HEK293 (cell line): ENCODE data around the gene PRKAG2.

Experiments used
- CTCF ChIA-PET: fragments of 350-600 bp; formaldehyde crosslinking; extraction: SDS; loops from one replicate; lab custom pipeline; 2021; ENCODE audit warnings: antibody characterized with exemption; lab: Yijun Ruan, JAX
- POLR2A ChIA-PET: fragments of 300-600 bp; formaldehyde crosslinking; extraction: SDS; loops from one replicate; lab custom pipeline; 2020; ENCODE audit warnings: antibody characterized with exemption, inconsistent platforms; lab: Yijun Ruan, JAX
- H3K27ac ChIP-seq: fragments of 200-500 bp; sonication (Bioruptor generic); 2 replicates; pipeline ENCODE4 v1.5.1; 2014; ENCODE audit warnings: low read depth, low read length, control low read depth, inconsistent platforms; ENCODE audit errors: extremely low read depth
- H3K36me3 ChIP-seq, 2 experiments: fragments of 200-500 bp in 1 of 2; sonication (Bioruptor generic) in 1 of 2; 1 replicate in 1 of 2; 2 replicates in 1 of 2; pipeline ENCODE4 v1.5.1; 2014 to 2017; ENCODE audit warnings: inconsistent platforms in 2 of 2, low read length in 2 of 2; ENCODE audit not compliant: control insufficient read depth in 2 of 2, insufficient read depth in 1 of 2
- H3K4me1 ChIP-seq: fragments of 200-500 bp; sonication (Bioruptor generic); 2 replicates; pipeline ENCODE4 v1.5.1; 2014; ENCODE audit warnings: mild to moderate bottlenecking, low read length, inconsistent platforms; ENCODE audit not compliant: control insufficient read depth, insufficient read depth
- H3K4me3 ChIP-seq: 2 replicates; pipeline ENCODE4 v1.5.1; 2011; ENCODE audit warnings: low read depth, mild to moderate bottlenecking, control low read depth, low read length, moderate library complexity
- H3K9me3 ChIP-seq: fragments of 200-500 bp; sonication (Bioruptor generic); 2 replicates; pipeline ENCODE4 v1.5.1; 2014; ENCODE audit warnings: low read depth, low read length, inconsistent platforms; ENCODE audit not compliant: control insufficient read depth, insufficient read depth
- KLF7 ChIP-seq: fragments of 450-650 bp; formaldehyde crosslinking; IDR thresholded peaks from 2 replicates; pipeline ENCODE4 v1.5.1; 2016; ENCODE audit warnings: missing biosample characterization, missing genetic modification characterization, borderline replicate concordance
- KLF9 ChIP-seq: fragments of 450-650 bp; formaldehyde crosslinking; IDR thresholded peaks from 2 replicates; pipeline ENCODE4 v1.5.1; 2016; ENCODE audit warnings: missing biosample characterization, missing genetic modification characterization, low read depth
- MYNN ChIP-seq: fragments of 450-650 bp; formaldehyde crosslinking; IDR thresholded peaks from 2 replicates; pipeline ENCODE4 v1.5.1; 2016; ENCODE audit warnings: missing biosample characterization, missing genetic modification characterization, borderline replicate concordance
- YY2 ChIP-seq: fragments of 450-650 bp; formaldehyde crosslinking; IDR thresholded peaks from 2 replicates; pipeline ENCODE4 v1.5.1; 2016; ENCODE audit warnings: missing biosample characterization, missing genetic modification characterization
- ZBTB10 ChIP-seq: fragments of 450-650 bp; formaldehyde crosslinking; IDR thresholded peaks from 2 replicates; pipeline ENCODE4 v1.5.1; 2016; ENCODE audit warnings: missing biosample characterization, missing genetic modification characterization
- ZBTB21 ChIP-seq: fragments of 450-650 bp; formaldehyde crosslinking; IDR thresholded peaks from 2 replicates; pipeline ENCODE4 v1.5.1; 2017; ENCODE audit warnings: missing biosample characterization, missing genetic modification characterization
- ZBTB48 ChIP-seq: fragments of 450-650 bp; formaldehyde crosslinking; IDR thresholded peaks from 2 replicates; pipeline ENCODE4 v1.5.1; 2016; ENCODE audit warnings: missing biosample characterization, missing genetic modification characterization
- ZIC2 ChIP-seq: fragments of 450-650 bp; formaldehyde crosslinking; IDR thresholded peaks from 2 replicates; pipeline ENCODE4 v1.5.1; 2016; ENCODE audit warnings: missing biosample characterization, missing genetic modification characterization
- ZNF155 ChIP-seq: fragments of 450-650 bp; formaldehyde crosslinking; IDR thresholded peaks from 2 replicates; pipeline ENCODE4 v1.5.1; 2016; ENCODE audit warnings: missing biosample characterization, missing genetic modification characterization
- ZNF169 ChIP-seq: fragments of 450-650 bp; formaldehyde crosslinking; IDR thresholded peaks from 2 replicates; pipeline ENCODE4 v1.5.1; 2016; ENCODE audit warnings: missing biosample characterization, missing genetic modification characterization
- ZNF2 ChIP-seq: fragments of 450-650 bp; formaldehyde crosslinking; IDR thresholded peaks from 2 replicates; pipeline ENCODE4 v1.5.1; 2016; ENCODE audit warnings: missing biosample characterization, missing genetic modification characterization
- ZNF248 ChIP-seq: fragments of 450-650 bp; formaldehyde crosslinking; IDR thresholded peaks from 2 replicates; pipeline ENCODE4 v1.5.1; 2017; ENCODE audit warnings: missing biosample characterization, missing genetic modification characterization
- ZNF292 ChIP-seq: fragments of 450-650 bp; formaldehyde crosslinking; IDR thresholded peaks from 2 replicates; pipeline ENCODE4 v1.5.1; 2016; ENCODE audit warnings: low read depth, missing biosample characterization, missing genetic modification characterization, borderline replicate concordance
- ZNF404 ChIP-seq: fragments of 450-650 bp; formaldehyde crosslinking; IDR thresholded peaks from 2 replicates; pipeline ENCODE4 v1.5.1; 2017; ENCODE audit warnings: missing biosample characterization, missing genetic modification characterization
- ZNF423 ChIP-seq: fragments of 450-650 bp; formaldehyde crosslinking; IDR thresholded peaks from 2 replicates; pipeline ENCODE4 v1.5.1; 2016; ENCODE audit warnings: missing biosample characterization, missing genetic modification characterization
- ZNF549 ChIP-seq: fragments of 450-650 bp; IDR thresholded peaks from 2 replicates; pipeline ENCODE4 v1.5.1; 2018; ENCODE audit warnings: missing biosample characterization, missing genetic modification characterization, mild to moderate bottlenecking, inconsistent platforms, moderate library complexity
- ZNF621 ChIP-seq: fragments of 450-650 bp; formaldehyde crosslinking; IDR thresholded peaks from 2 replicates; pipeline ENCODE4 v1.5.1; 2017; ENCODE audit warnings: missing biosample characterization, missing genetic modification characterization
- ZNF660 ChIP-seq: fragments of 450-650 bp; IDR thresholded peaks from 2 replicates; pipeline ENCODE4 v1.5.1; 2018; ENCODE audit warnings: missing biosample characterization, mild to moderate bottlenecking, missing genetic modification characterization
- ZNF701 ChIP-seq: fragments of 450-650 bp; formaldehyde crosslinking; IDR thresholded peaks from 2 replicates; pipeline ENCODE4 v1.5.1; 2016; ENCODE audit warnings: missing biosample characterization, missing genetic modification characterization
- ZNF707 ChIP-seq: fragments of 450-650 bp; formaldehyde crosslinking; IDR thresholded peaks from 2 replicates; pipeline ENCODE4 v1.5.1; 2016; ENCODE audit warnings: missing biosample characterization, missing genetic modification characterization
- ZNF830 ChIP-seq: fragments of 450-650 bp; IDR thresholded peaks from 2 replicates; pipeline ENCODE4 v1.5.0; 2018; ENCODE audit warnings: missing biosample characterization, missing genetic modification characterization, low read depth, mild to moderate bottlenecking, moderate library complexity
- ZXDB ChIP-seq: fragments of 450-650 bp; formaldehyde crosslinking; IDR thresholded peaks from 2 replicates; pipeline ENCODE4 v1.5.1; 2016; ENCODE audit warnings: missing biosample characterization, missing genetic modification characterization

The PRKAG2 gene

GRCh38 chr7:151711906-151712809, 164.8 kb downstream of the PRKAG2 start:
- Histone ChIP-seq H3K4me3 (no peak overlapping the region), H3K4me1 (no peaks in the 10 kb centered on the region), H3K36me3 (peaks cover 0 to 9% of the 10 kb centered on the region in 2 experiments; a peak in 1 of 3 replicates), H3K9me3 (no peaks in the 10 kb centered on the region), H3K27ac (no peak overlapping the region)
- ChIA-PET POLR2A (no interaction called here), CTCF (interaction anchor here (0.6 kb wide), 1 partner anchor 11 kb away, joined by 4 read pairs; no protein-coding TSS in a partner anchor)
- TF ChIP-seq KLF9 (tag by site-specific recombination) (no peak), ZNF169 (tag by site-specific recombination) (no peak), ZBTB21 (tag by site-specific recombination) (no peak), MYNN (no peak), YY2 (no peak), ZNF404 (tag by site-specific recombination) (no peak), KLF7 (tag by site-specific recombination) (no peak), ZIC2 (peak; percentile 40)

GRCh38 chr7:151711435-151711872, 165.5 kb downstream of the PRKAG2 start:
- Histone ChIP-seq H3K9me3 (no peaks in the 10 kb centered on the region), H3K4me3 (no peak overlapping the region), H3K27ac (no peak overlapping the region), H3K4me1 (no peaks in the 10 kb centered on the region), H3K36me3 (peaks cover 0 to 9% of the 10 kb centered on the region in 2 experiments; a peak in 1 of 3 replicates)
- ChIA-PET CTCF (no interaction called here), POLR2A (no interaction called here)
- TF ChIP-seq ZNF701 (tag by site-specific recombination) (no peak), ZNF423 (tag by site-specific recombination) (no peak), ZNF155 (no peak), ZNF2 (tag by site-specific recombination) (no peak), ZNF621 (tag by site-specific recombination) (no peak), ZNF707 (tag by site-specific recombination) (no peak), ZNF830 (tag by site-specific recombination) (no peak)

GRCh38 chr7:151710646-151711434, 166.1 kb downstream of the PRKAG2 start:
- Histone ChIP-seq H3K4me3 (no peak overlapping the region), H3K27ac (no peak overlapping the region)
- POLR2A ChIA-PET: no interaction called here

More at GRCh38 chr7:151710646-151711434, 166.1 kb downstream of the PRKAG2 start:
- Histone ChIP-seq H3K4me1 (no peaks in the 10 kb centered on the region), H3K36me3 (peaks cover 0 to 9% of the 10 kb centered on the region in 2 experiments; a peak in 1 of 3 replicates), H3K9me3 (no peaks in the 10 kb centered on the region)
- TF ChIP-seq ZNF292 (tag by site-specific recombination) (no peak), ZBTB48 (no peak), ZNF248 (no peak), ZNF549 (tag by site-specific recombination) (no peak), ZBTB10 (tag by site-specific recombination) (no peak), ZNF660 (tag by site-specific recombination) (no peak), ZXDB (tag by site-specific recombination) (no peak), ZNF707 (tag by site-specific recombination) (no peak), ZNF2 (tag by site-specific recombination) (no peak)
- CTCF ChIA-PET: interaction anchor here (0.7 kb wide), 1 partner anchor 91 kb away, joined by 4 read pairs; no protein-coding TSS in a partner anchor
